HG03139 (cell line): Measurements from ENCODE around the gene FXR2.

ENCODE experiments used
- ATAC-seq: cut with Tn5 transposase; IDR thresholded peaks from one replicate; pipeline ENCODE4 v1.9.1; 2021; ENCODE audit not compliant: unreplicated experiment

FXR2 gene

DNA sequence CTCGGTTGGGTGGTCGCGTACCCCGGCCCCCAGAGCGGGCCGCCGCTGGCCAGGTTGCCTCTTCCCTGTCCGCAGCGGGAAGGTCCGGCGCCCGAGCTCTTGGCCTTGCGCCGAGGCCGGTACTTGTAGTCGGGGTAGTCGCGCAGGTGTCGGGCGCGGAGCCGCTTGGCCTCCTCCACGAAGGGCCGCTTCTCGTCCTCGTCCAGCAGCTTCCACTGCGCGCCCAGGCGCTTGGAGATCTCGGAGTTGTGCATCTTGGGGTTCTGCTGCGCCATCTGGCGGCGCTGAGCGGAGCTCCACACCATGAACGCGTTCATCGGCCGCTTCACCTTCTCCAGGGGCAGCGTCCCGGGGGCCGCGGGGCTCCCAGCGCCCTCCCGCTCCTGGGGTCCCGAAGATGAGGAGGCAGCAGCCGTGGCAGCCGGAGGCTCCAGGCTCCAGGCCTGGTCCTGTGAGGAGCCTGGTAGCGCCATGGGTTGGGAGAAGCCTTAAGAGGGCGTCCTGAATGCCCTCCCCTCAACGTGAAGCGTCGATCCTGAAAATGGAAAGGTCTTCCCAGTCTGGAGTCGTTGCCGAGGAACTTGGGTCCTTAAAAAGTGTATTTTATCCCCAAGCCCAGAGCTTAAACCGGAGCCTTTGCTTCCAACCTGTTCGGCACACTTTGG lies 25.4 kb downstream of the FXR2 start:
- ATAC-seq, result no peak

DNA sequence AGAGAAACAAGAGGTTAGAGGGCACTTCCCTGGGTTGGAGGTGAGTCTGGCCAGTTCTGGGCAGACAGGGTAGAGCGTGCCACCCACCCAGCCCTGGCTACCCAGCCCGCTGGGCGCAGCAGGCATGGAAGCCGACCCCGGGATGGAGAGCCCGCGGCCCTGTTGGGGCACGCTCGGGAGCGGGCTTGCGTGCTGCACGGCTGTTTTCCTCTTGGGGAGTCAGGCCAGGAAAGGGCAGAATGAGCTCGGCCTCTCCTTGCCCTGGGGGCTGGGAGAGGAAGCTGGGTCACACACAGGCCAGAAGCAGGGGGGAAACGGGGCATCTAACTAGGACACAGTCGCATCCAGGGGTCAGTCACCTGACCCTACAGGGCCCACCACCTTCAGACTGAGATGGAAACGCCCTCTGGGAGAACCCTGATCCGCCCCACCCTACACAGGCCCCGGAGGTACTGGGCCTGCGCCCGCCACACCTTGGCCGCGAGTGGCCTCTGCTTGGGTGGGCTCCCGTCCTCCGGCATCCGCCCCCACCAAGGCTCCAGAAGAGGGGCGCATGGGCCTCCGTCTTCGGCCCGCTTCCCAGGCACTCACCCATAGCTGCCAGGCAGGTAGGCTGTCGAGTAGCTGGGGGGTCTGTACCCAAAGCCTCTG lies 26.0 kb downstream of the FXR2 start:
- no peak for ATAC-seq

DNA sequence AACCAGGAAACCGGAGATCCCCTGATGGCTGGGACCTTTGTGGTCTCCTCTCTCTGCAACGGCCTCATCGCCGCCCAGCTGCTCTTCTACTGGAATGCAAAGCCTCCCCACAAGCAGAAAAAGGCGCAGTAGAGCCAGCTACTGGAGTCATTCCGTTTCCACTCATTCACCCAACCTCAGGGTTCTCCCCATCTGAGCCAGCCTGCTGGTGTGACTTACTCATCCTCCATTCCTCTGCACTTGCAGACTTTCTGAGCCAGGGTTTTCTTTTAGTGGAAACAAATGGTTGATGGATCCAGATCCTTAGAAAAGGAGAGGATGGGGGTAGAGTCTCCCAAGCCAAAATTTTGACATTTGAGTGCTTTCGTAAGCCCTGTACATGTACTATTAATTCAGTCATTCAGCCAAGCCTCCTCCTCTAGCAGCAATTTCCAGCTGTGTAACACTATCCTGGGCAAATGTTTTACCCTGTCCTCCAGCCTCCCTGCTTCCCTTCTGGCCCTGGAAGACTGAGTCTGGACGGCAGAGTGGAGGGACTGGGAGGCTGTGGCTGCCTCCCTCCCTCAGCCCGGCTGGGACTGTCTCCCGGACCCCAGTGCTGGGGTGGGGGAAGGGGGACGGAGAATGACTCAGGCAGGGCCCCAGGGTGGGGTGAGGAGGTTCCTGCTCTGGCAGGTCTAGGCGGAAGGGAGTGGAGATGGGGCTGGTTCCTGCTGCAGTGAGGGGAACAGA lies 27.1 kb downstream of the FXR2 start:
- ATAC-seq, result no peak

DNA sequence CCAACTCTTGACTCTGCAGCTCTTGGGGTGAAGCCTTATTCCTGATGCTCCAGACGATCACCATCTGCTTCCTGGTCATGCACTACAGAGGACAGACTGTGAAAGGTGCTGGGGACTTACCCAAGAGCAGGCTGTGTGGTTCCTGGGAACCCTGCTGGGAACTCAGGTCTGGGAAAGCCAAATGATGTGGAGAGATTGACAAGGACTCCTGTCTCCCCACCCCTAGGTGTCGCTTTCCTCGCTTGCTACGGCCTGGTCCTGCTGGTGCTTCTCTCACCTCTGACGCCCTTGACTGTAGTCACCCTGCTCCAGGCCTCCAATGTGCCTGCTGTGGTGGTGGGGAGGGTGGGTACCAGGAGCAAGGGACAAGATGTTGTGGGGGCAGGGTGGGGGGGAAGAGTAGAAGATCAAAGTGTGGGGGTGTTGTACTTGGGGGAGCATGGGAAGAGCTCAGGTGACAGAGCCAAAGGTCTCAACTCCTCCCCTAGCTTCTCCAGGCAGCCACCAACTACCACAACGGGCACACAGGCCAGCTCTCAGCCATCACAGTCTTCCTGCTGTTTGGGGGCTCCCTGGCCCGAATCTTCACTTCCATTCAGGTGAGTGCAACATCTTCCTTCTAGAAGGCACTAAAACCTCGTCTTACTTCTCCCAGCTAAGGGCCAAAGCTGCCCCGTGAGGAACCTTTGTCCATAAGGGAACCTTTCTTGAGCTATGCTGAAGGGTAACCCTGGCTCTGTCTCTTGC lies 27.9 kb downstream of the FXR2 start:
- no peak for ATAC-seq

DNA sequence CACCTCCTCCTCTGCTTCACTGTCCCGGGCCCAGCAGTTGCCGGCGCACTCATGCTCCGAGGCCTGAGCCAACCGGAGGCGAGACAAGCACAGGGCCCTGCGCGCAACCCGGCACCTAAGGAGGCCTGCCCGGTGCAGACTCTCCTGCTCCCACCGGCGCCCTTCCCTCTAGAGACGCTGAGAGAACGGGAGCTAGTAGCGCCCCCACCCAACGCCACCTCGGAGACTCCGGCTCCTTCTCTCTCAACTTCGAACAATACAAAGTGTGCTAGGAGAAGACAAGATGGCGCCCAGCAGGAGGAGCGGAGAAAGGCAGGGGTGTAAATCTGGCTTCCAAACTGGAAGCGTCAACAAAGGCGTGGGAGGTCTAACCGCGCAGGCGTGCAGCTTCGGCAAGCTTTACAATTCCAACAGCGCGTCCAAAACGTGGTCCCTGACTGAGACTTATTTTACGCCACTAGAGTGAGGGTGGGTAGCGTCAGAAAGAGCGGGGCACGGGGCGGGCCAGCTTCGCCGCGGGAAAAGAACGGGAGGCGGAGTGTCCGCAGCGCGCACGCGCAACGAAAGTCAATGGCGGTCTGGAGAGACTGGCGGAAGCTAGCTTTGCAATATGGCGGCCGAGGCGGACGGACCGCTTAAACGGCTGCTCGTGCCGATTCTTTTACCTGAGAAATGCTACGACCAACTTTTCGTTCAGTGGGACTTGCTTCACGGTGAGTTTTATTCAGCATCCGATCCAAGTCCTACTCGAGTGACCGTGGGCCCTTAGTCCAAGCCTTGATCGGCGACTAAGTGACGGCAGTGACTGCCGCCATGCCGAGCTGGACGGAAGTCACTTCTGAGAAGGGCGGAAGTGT lies 31.2 kb downstream of the FXR2 start, which contains the start of gene MPDU1:
Gene MPDU1 (plus strand): TSS at position 600 of the 857 bp plus-strand sequence. CDS start 11 bp downstream, at position 611.
- ATAC-seq, result peak; percentile 51

DNA sequence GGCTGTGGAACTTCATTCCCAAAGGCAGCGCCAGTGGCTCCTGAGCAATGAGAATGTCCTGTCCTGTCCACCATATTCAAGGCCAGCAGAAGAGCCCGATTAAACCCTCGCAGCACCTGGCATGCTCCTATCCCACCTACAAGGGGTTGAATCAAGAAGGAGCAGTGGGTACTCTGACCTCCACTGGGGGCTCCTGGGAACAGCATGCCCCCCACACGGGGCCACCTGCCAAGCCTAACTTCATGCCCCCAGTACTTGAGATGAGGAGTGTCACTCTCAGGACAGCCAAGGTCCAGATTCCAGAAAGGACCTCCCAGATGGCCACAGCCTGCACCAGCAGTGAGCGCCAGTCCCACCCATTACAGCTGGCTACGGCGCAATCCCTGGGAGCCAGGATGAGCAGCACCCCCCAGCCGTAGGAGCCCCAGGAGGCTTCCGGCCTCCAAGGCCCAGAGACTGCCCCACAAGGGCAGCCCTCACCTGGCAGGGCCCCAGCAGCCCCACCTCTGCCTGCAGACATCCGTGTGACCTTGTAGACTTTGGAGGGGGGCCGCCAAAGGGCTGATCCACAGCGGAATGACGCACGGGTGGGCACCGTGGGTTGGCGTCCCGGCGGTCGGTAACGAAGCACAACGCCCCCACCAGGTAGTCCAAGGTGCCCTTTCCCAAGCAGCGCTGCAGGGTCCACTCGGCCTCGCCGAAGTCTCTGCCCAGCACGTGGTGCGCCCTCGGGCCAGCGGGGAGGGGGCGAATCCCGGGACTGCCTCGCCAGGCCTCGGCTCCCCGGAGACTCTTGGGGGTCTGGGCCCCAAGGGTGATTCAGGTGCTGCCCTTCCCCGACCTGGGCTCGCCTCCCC lies 32.1 kb downstream of the FXR2 start:
- ATAC-seq, result no peak

DNA sequence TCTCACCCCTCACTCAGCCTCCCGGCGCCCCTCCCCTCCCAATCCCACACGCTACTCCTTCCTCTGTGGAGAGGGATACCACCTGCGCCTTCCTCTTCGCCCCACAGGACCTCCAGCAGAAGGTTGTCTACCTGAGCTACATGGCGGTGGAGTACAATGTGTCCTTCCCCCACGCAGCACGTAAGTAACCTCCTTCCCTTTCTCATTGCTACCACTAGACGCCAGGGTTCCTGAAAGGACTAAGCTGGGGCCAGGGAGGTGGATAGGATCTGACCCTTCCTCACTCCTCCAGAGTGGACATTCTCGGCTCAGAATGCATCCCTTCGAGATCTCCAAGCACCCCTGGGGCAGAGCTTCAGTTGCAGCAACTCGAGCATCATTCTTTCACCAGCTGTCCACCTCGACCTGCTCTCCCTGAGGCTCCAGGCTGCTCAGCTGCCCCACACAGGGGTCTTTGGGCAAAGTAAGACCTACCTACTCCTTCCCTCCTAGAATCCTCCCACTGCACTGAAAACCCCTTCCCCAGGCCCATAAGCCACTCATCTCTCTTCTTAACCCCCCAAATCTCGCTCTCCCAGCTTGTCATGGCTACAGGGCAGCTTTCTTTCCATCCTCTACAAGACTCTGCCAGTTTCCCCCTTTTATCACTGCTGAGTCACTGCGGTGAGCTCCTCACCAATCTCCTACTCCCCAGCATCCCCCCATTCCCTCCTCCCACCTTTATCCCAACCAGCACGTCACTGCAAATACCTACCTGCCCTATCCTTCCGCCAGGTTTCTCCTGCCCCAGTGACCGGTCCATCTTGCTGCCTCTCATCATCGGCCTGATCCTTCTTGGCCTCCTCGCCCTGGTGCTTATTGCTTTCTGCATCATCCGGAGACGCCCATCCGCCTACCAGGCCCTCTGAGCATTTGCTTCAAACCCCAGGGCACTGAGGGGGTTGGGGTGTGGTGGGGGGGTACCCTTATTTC lies 33.8 kb downstream of the FXR2 start:
- ATAC-seq, result no peak

DNA sequence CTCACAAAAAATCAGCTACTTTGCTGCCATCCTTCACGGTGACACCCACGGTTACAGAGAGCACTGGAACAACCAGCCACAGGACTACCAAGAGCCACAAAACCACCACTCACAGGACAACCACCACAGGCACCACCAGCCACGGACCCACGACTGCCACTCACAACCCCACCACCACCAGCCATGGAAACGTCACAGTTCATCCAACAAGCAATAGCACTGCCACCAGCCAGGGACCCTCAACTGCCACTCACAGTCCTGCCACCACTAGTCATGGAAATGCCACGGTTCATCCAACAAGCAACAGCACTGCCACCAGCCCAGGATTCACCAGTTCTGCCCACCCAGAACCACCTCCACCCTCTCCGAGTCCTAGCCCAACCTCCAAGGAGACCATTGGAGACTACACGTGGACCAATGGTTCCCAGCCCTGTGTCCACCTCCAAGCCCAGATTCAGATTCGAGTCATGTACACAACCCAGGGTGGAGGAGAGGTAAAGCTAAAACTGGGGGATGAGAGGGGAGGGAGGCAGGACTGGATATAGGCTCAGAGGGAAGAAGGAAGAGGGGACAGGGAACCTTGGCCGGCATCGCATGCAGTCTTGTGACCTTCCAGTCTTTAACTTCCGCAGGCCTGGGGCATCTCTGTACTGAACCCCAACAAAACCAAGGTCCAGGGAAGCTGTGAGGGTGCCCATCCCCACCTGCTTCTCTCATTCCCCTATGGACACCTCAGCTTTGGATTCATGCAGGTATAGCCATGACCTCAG lies 34.7 kb downstream of the FXR2 start:
- ATAC-seq, result no peak

DNA sequence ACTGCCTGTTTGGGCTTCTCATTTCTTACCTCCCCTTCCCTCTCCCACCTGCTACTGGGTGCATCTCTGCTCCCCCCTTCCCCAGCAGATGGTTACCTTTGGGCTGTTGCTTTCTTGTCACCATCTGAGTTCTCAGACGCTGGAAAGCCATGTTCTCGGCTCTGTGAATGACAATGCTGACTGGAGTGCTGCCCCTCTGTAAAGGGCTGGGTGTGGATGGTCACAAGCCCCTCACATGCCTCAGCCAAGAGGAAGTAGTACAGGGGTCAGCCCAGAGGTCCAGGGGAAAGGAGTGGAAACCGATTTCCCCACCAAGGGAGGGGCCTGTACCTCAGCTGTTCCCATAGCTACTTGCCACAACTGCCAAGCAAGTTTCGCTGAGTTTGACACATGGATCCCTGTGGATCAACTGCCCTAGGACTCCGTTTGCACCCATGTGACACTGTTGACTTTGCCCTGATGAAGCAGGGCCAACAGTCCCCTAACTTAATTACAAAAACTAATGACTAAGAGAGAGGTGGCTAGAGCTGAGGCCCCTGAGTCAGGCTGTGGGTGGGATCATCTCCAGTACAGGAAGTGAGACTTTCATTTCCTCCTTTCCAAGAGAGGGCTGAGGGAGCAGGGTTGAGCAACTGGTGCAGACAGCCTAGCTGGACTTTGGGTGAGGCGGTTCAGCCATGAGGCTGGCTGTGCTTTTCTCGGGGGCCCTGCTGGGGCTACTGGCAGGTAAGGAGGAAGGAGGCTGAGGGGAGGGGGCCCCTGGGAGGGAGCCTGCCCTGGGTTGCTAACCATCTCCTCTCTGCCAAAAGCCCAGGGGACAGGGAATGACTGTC lies 35.5 kb downstream of the FXR2 start, which contains the start of gene CD68:
Gene CD68 (plus strand): TSS at position 638 of the 833 bp plus-strand sequence. CDS start 40 bp downstream, at position 678.
- no peak for ATAC-seq

DNA sequence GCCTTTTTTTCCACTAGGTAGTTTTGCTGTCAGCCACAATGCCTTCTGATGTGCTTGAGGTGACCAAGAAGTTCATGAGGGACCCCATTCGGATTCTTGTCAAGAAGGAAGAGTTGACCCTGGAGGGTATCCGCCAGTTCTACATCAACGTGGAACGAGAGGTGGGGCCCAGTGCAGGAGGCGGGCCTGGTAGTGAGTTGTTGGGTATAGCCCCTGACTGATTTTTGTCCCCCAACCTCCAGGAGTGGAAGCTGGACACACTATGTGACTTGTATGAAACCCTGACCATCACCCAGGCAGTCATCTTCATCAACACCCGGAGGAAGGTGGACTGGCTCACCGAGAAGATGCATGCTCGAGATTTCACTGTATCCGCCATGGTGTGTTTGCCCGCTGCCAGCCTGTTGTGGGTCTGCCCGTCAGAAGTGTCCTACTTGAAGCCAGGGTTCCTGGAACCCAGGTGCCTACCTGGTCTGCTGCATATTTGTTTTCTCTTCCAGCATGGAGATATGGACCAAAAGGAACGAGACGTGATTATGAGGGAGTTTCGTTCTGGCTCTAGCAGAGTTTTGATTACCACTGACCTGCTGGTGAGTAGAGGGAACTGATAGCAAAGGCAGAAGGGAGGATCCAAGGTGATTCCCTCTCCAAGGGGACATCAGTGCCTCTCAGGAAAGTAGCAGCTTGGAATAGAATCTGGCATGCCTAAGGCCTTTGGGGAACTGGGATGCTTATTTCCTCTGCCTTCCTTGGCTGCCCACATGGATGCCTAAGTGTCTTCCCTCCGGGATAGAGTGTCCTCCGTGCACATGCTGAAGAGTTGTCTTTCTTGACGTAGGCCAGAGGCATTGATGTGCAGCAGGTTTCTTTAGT lies 37.1 kb downstream of the FXR2 start:
- ATAC-seq, result no peak

DNA sequence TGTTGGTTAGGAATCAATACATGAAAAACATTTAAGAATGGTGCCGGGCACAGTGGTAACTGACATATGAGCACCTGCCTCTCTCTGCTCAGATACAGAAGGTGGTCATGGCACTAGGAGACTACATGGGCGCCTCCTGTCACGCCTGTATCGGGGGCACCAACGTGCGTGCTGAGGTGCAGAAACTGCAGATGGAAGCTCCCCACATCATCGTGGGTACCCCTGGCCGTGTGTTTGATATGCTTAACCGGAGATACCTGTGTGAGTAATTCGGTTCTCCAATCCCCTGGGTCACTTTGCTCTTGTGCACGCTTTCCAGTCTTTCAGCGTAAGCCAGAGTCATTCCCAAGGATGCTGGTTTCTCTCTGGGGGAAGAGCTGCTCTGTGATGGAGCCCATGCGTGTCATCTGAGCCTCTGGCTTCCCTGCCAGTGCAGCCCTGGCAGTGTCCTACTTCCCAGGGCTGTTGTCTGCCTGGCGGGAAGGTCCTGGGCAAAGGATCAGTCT lies 38.2 kb downstream of the FXR2 start:
- ATAC-seq, result no peak

DNA sequence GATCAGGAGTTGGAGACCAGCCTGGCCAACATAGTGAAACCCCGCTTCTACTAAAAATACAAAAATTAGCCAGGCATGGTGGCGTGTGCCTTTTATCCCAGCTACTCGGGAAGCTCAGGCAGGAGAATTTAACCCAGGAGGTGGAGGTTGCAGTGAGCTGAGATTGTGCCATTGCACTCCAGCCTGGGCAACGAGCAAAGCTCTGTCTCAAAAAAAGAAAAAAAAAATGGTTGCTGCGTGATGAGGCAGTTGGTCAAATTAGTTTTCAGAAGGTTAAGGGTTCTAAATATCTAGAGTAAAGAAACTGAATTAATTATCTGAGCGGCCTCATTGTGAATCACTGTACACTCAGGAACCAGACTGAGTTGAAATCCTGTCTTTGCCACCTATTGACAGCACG lies 38.7 kb downstream of the FXR2 start:
- no peak for ATAC-seq

DNA sequence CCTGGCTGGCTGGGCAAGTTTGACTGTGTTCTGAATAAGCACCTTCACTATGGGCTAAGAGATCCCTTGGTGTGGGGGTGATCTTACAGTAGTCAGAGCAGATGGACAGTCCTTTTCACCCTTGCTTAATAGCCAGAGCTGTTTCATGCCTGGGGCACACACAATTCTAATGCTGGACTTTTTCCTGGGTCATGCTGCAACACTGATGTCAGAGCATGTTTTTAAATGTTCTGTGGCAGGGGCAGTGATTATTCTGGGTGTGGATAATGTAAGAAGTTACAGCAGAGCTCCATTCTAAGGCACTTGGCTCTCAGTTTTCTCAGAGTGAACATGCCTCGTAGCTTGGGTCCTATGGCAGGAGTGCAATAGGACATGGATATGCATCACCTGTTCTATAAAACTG lies 39.2 kb downstream of the FXR2 start:
- no peak for ATAC-seq

DNA sequence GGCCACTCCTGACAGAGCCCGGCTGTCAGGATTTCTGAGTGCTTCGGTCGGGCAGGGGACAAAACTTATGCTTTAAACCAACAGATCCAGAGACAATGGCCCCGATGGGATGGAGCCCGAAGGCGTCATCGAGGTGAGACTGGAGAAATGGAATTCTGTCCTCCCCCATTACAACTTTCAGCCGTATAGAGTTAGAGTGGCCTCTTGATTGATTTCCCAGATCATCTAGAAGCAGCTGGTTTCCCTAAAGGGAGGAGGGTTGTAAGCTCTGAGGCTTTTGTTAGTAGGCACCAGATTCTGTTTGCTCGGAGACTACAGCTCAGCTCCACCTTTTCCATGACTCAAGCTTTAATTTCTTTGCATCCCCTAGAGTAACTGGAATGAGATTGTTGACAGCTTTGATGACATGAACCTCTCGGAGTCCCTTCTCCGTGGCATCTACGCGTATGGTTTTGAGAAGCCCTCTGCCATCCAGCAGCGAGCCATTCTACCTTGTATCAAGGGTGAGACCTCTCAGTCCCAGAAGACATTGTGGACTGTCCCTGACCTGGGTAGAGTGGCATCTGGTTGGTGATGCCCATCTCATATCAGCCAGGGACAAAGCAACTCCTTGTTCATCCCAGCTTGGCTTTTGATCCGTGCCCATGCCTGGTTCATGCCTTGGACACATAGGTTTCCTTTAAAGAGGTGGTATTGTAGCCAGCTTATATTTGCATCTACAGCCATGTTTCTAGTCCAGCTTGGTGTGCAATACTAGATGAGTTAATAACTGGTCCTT lies 40.3 kb downstream of the FXR2 start:
- ATAC-seq, result no peak
